NOMO-1 treated with DMSO at 0.1 percent for 48 hours (cell line): Measurements from ENCODE around the gene EVC2.
"Not testable (repeated sequence)": the region's sequence is repeated elsewhere in the genome, so short reads cannot be mapped to it uniquely, and the experiment has no call there.

Experiments used
- DNase-seq: peaks from one replicate; lab custom pipeline; 2025; ENCODE audit not compliant: unreplicated experiment; lab: John Stamatoyannopoulos, UW

EVC2 gene

DNA sequence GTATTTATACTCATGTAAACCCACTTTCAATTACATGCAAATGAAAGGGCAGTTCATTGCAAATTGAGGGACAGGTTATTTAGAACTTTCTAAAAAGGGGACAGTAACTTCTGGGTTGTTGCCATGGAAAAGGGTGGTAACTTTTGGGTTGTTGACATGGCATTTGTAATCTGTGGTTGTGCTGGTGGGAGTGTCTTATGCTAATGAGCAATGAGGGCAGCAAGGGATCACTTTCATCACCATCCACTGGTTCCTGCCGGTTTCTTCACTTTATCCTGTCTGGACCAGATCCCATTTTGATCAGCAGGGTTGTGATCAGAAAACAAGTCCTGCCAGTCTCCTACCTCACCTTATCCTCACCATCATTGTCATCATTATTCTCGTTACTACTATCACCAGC is 34.6 kb upstream of the EVC2 start:
- no peak for DNase-seq

DNA sequence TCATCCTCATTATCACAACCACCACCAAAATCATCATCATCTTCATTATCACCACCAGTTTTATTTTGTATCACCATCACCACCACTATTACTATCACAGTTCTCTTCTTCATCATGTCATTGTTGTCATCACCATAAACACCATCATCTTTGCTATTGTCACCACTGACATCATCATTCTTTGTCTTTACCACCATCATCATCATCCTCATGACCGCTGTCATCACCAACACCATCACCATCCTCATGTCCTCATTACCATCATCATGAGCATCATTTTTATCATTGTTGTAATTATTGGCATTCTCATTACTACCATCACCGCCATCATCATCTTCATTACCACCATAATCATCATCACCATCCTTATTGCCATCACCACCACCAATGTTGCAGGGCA is 34.0 kb upstream of the EVC2 start:
- DNase-seq = no peak

DNA sequence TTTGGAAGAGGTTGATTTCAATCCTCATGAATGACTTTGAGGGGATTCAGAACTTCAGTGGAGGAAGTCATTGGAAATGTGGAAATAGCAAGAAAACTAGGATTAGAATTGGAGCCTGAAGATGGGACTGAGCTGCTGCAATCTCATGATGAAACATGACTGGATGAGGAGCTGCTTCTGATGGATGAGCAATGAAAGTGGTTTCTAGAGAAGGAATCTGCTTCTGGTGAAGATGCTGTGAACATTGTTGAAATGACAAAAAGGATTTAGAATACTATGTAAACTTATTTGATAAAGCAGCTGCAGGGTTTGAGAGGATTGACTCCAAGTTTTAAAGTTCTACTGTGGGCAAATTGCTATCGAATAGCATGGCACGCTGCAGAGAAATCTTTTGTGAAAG is 29.7 kb upstream of the EVC2 start:
- DNase-seq = no peak

DNA sequence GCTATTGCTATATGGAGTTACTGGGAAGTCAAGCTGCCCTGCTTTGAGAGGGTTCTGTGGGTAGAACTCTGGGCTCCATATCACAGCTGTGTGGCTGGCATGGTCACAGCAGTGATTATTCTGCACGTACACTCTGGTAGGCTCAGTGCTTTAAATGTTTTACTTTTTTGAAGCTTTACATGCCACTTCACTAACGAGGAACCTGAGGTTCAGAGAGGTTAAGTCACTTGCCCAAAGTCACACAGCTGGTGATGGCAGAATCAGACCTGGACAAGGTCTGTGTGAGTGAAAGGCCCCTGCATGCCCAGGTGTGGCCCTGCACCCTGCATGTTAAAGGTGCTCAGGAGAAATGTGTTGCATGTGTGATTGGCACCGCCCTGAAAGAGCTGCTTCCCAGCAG is 27.1 kb upstream of the EVC2 start:
- DNase-seq = no peak

DNA sequence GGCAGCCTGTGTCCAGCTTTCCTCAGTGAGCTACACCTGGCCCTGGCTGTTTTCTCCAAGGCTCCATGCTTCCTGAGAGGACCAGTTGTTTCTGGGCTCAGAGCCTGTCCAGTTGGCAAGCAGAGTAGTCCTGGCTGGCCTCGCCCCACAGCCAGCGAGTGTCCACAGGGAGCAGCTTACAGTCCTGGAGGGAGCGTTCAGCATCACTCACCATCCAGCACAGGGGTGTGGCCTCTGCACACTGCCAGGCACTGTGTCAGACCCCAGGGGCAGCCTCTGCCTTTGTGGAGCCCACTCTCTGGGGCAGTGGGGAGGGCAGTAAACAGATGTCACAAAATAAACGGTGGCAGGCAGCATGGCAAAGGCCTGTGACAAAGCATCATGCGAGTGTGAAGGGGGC is 26.5 kb upstream of the EVC2 start:
- DNase-seq = no peak

DNA sequence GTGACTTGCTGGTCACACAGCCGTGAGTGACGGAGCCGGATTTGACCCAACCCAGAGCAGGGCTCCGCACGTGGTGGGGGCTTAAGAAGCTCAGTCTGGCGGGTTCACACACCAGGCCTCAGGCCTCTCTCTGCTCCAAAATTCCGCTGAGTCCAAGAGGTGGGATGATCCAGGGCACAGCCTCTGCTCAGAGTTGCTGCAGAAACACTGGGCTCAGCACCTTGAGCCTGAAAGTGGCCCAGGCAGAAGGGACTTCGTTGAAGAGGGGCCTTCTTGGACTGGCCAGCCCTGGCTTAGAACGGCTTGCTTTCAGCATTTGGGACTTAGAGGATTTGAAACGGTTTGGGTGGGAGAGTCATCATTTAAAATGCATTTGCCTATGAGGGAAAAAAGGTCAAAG is 23.8 kb upstream of the EVC2 start:
- no peak for DNase-seq

DNA sequence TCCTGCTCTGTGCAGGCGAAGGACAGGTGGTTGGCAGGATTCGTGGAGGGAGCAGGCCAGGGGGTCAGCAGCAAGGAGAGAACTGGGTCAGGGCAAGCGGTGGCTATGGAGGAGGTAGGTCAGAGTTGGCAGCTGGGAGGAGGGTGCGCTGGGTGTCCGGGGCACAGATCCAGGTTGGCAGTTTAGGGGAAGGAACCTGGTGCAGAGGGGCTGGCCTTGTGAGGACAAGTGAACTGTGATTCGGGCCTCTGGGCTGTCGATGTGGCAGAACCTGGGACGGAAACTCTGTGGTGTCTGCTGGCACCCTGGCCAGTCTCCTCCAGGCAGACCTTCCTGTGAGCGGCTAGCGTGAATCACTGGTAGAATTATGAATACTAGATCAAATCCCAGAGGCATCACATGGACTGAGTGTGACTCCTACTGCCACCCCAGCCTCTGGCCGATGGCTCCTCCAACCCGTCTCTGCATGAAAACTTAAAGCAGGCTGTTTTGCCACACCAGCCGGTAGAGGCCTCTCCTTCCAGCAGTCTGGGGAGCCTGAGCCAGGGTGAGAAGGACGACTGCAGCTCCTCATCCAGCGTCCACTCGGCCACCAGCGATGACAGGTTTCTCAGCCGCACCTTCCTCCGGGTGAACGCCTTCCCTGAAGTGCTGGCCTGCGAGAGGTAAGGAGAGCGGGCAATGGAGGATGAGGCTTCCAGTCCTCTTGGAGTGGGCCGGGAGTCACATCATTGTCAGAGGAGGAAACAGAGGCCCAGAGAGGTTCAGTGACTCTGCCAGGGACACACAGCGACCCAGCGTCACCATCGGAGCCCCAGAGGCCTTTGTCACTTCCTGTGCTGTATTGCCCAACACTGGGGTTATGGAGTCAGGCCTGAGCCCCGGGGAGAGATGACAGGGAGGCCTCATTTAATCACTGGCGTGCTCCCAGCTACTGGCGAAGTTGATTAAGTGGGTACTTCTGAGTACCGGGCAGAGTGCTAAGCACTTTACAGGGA is 22.9 kb upstream of the EVC2 start:
- DNase-seq = no peak

DNA sequence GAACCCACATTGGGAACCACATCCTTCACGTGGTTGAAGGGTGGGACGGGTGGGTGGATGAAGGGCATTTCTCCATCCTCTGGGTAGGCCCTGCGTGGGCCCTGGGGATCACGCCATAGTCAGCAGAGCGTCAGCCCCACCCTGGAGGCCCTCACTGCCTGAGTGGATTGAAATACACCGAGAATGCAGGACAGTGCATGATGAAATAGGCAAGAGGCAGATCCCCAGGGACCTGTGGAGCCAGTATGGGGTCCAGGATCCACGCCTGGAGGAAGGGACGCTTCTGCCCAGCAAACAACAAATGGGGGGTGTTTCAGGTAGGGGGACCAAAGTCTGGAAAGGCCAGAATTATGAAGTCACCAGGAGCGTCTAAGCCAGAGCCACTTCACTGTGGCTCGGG is 22.1 kb upstream of the EVC2 start:
- DNase-seq = no peak

DNA sequence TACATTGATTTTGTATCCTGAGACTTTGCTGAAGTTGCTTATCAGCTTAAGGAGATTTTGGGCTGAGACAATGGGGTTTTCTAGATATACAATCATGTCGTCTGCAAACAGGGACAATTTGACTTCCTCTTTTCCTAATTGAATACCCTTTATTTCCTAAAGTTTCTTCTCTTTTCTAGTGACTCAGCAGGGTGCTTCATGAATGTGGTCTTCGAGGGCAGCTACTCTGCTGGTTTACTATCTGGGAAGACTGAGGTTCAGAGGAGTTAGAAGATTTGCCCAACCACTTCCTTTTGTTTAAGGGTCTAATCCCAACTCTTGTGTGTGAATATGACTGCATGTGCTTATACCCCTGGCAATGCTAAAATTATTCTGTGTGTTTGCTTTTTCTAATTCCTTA is 20.1 kb upstream of the EVC2 start:
- not testable (repeated sequence) for DNase-seq

DNA sequence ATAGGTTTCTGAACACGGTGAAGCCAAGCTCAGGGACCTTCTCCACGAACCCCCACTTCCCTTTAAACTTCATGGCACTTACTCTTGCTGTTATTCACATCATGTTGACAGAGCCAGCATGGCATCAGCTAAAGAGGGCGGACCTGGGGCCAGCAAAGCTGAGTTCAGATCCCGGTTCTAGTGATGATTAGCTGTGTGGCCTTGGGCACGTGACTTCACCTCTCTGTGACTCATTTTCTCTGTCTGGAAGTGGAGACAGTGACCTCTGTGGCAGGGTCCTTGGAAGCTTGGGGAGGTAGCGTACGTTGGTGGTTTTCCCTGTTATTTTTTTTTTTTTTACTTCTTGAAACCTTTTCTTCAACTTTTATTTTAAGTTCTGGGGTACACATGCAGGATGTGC is 16.0 kb upstream of the EVC2 start:
- no peak for DNase-seq

DNA sequence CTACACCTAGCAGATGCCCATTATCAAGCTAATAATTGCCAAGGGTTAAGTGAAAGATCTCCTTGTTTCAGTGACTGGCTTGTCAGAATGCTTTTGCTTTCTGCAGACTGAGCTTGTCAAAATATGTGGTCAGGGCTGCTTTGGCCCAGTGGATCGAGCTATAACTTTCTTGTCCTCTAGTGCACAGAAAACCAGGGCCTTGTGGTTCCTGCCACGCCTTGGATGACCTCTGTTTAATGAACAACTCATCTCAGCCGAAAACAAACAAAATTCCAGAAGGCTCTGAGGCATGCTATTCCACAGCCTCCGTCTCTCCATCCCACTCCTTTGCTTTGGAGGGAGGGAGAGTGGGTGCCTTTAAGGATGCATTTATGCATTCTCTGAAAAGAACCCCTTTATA is 14.0 kb upstream of the EVC2 start:
- no peak for DNase-seq

DNA sequence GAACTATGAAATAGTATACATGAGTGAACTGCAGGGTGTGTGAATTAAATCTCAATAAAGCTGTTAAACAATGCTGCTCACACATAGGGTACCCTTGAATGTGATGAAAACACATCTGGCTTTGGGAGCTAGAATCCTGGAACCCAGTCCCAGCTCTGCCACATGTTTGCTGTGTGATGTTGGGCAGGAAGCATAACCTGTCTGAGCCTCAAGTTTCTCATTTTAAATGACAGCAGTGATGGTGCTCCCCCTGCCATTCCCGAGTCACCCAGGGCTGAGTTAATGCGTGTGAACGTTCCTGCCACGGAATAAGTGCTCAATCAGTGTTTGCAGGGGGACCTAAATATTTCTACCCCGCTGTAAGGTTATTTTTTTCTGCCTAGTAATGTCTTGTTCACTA is 13.6 kb upstream of the EVC2 start:
- no peak for DNase-seq

DNA sequence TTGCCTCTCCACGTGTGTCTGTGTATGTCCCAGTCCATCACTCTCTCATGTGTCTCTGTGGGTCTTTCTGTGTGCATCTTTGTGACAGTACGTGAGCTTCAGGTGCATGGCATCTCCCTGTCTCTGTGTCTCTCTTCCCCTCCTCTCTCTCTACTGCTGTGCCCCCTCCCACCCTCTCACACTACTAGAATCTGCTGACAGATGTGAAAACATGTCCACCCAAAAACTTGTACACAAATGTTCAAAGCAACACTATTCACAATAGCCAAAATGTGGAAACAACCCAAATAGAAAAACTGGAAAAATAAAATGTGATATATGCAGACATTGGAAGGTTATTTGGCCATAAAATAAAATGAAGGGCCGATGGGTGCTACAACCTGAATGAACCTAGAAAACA is 12.6 kb upstream of the EVC2 start:
- no peak for DNase-seq

DNA sequence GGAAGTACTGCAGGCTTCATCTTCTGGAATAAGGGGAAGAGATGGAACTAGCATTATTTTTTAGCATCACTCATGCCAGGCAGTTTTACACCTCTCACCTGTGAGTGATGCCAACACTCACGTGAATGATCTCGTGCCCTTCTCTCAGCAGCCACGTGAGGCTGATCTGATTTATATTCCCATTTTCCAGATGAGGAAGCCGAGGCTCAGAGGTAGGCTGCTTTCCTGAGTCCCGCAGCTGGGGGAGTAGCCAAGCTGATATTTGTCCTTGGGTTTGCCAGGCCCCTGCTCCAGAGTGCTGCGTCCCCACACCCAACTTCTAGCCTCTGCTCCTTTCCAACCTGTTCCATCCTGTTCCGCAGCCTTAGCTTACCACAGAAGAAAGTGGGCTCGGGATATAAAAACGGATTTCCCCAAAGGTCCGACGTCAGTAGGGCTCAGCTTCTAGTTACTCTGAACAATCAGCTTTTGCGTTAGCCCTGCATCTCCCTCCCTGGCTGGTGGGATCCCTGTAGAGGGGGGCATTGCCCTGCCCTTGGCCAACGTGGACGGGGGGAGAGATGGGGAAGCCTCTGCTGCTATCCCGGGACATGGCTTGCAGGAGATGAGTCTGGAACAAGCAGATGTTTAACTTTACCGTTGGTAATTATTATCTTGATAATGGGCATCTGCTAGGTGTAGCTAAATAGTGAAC is 11.9 kb upstream of the EVC2 start:
- no peak for DNase-seq

DNA sequence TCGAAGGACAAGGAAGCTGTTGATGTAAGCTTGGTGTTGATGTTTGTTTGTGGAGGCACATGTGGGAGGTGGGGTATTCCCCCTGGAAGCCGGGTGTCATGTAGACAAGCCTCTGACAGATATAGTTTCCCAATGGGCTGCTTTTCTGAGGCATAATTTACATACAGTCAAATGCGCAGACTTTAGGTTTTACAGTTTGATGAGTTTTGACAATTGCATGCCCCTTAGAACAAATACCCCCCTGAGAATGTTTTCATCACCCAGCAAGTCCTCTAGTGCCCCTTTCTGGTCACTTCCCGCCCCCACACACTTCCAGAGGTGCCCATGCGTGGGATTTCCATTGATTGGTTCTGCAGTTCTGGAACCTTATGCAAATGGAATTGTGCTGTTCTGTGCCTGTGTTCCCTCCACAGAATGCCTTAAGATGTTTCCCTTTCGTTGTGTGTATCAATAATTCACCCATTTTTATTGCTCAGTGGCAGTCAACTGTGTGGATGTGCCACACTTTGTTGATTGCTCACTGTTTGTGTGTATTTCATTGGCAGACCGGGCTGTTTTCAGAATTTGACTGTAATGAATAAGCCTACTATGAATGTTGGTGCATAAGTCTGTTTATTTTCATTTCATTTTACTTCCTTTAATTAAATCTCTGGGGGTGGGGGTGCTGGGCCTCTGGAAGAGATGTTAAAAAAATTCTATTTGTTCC is 11.1 kb upstream of the EVC2 start:
- DNase-seq = no peak

DNA sequence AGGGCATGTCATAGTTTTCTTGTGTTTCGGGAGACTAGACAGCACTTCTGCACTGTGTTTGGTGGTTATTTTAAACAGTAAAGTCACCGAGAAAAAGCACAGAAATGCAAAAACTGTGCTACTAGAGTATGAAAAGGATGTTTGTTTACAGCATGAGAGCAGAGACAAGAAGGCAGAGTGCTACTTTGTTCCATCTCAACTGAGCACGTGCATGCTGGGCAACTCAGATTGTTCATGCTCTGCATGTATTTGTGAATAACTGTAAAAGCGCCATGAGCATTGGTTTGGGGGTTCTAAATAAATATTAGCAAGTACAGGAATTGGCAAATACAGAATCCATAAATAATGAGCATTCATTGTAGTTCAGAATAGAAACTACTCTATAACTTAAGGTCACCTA is 10.1 kb upstream of the EVC2 start:
- DNase-seq = no peak

DNA sequence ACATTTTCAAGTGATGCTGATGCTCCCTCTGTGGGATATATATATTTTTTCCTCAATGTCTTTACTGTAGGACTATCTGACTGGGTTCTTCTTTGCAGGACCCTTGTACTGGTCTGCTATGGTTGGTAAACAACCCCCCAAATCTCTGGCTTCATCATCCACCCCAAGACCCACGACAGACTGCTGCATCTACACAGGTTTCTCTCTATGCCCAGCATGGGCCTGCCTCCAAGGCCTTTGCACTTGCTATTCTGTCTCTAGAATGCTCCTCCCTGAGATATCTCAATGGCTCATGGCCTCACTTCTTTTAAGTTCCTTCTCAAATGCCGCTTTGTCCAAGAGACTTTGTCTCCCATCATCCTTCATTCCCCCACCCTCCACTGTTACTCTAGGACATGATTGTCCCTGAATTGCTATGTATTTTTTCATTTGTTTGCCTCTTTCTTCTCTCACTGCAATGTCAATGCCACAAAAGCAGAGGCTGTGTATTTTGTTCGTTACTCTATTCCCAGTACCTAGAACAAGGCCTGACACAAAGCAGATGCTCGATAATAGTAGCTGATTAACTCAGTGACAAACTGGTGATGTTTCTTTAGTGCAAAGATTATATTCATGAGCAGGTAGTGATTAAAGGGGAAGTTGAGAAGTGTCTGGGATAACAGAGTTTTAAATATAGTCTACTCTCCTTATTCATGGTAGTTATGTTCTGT is 9.2 kb upstream of the EVC2 start:
- no peak for DNase-seq

DNA sequence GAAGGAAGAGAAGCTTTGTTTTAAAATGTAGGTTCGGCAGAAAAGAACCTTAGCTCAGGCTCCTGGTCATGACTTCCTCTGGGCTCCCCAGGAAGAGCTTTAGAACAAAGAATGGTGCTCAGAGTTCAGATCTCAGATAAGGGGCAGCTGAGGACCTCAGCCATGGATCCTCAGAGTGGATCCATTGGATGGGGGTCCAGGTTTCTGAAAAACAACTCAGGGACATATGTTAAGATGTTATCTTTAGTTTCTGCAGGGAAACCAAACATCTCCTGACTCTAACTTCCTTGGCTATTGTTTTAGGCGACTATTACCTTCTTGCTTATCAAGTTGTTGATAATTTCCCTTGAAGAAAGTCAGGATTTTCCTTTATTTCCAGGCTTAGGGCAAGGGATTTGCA is 8.0 kb upstream of the EVC2 start:
- no peak for DNase-seq

DNA sequence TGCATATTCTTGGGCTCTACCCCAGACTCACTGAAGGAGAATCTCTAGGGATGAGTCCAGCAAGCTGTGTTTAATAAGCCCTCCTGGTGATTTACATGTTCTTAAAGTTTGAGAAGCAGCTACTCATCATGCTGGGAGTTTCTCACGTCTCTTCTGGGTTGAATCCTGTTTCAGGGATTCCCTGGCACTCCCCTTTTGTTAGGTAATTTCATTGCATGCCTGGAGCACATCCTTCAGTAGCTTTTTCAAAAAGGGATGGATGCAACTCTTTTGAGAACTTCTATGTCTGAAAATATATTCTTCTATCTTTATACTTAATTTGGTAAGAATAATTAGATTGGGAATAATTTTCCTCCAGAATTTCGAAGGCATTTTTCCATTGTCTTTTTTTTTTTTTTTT is 7.0 kb upstream of the EVC2 start:
- no peak for DNase-seq

DNA sequence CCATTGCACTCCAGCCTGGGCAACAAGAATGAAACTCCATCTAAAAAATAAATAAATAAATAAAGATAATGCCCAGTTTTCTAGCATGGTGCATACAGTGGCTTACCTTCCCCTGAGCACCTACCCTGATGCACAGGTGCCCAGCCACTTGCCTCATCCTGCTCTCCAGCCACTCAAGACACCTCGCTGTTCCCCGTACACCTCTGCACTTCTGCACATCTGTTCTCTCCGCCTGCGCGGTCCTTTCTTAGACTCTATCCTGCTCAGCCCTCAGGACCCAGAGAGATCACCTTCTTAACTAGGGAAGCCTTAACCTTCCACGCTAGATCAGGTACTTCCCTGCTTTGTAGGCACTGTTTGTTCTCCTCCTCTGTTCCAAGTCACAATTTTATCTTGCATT is 5.5 kb upstream of the EVC2 start:
- DNase-seq = no peak

DNA sequence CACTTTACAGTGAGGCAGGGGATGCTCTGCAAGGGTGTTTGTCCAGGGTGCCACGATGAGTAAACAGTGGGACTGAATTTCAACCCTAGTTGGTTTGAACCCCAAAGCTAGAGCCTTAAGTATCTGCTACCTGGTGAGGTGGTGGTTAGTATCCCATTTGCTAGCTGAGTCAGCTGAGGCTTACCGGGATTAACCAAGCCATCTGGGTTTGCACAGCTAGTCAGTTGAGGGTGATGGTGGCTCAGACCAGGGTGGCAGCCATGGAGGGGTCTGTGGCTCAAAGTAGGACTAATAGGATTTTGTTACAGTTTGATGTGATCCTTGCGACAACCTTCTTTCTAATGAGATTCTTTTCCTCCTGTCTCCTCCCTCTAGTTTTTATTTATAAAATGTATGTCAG is 4.6 kb upstream of the EVC2 start:
- DNase-seq = no peak
